Posterior cingulate gyrus (tissue), 11 donors: ENCODE results near the gene ARHGAP6.

Experiments used
- DNase-seq, 10 donors: peaks; one replicate each; pipeline versions ENCODE4 v3.0.0 to v3.0.0-alpha.2; 2020 to 2021; ENCODE audit warnings: mixed read lengths in 3 of 10
- intact Hi-C: fragments of 100-400 bp; cut with DNase I; formaldehyde crosslinking; loops from one replicate; pipeline ENCODE4 v1.15.1; 2023

The ARHGAP6 gene, protein sequence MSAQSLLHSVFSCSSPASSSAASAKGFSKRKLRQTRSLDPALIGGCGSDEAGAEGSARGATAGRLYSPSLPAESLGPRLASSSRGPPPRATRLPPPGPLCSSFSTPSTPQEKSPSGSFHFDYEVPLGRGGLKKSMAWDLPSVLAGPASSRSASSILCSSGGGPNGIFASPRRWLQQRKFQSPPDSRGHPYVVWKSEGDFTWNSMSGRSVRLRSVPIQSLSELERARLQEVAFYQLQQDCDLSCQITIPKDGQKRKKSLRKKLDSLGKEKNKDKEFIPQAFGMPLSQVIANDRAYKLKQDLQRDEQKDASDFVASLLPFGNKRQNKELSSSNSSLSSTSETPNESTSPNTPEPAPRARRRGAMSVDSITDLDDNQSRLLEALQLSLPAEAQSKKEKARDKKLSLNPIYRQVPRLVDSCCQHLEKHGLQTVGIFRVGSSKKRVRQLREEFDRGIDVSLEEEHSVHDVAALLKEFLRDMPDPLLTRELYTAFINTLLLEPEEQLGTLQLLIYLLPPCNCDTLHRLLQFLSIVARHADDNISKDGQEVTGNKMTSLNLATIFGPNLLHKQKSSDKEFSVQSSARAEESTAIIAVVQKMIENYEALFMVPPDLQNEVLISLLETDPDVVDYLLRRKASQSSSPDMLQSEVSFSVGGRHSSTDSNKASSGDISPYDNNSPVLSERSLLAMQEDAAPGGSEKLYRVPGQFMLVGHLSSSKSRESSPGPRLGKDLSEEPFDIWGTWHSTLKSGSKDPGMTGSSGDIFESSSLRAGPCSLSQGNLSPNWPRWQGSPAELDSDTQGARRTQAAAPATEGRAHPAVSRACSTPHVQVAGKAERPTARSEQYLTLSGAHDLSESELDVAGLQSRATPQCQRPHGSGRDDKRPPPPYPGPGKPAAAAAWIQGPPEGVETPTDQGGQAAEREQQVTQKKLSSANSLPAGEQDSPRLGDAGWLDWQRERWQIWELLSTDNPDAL (N-terminal part only)

DNA sequence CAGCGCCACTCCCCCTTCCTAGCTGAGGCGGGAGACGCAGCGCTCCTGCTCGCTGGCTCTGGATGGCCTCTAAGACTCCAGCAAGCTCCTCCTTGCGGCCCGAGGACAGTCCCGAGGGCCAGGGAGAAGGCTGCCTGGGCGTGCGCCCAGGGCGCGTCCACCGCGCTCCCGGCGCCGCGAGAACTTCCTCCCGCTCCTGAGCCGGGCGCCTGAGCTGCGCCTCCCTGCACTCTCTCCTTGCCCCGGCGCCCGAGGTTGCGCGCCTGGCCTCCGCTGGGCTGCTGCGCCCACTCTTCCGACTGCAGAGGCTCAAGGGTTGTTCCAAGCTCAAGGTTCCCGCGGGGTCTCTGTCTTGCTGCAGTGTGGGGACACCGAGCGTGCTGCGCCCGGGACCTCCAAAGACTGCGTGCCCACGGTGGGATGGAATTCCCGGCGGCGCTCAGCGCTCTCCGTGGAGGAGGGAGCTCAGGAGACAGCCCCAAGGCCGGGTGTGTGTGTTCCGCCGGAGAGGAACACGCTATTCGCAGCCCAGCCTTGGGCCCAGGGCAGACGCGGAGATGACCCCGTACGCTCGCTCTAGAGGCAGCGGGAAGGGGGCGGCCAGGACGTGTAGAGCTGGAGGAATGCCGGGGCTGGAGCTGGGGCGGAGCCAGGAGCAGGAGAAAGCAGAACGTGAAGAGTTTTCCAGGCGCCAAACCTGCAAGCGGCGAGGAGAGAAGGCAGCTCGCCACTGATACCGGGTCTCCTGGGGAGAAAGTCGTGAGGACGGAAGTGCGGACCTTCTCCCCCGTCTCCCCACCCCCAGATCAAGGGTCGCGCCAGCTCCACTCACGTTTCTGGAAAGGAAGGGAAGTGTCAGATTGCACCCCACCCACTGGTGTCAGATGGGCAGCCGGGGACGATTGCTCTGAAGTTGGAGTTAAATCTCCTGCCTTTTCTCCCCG, at the start of gene ARHGAP6:
Gene ARHGAP6, minus strand, starts transcription at position 753 of the 944 bp plus-strand sequence. CDS start 1,092 bp downstream, outside the sequence.
- DNase-seq: peak in 6 of 10 donors; percentile 2 to 85 (median 51)
- intact Hi-C loops: no loop called here

DNA sequence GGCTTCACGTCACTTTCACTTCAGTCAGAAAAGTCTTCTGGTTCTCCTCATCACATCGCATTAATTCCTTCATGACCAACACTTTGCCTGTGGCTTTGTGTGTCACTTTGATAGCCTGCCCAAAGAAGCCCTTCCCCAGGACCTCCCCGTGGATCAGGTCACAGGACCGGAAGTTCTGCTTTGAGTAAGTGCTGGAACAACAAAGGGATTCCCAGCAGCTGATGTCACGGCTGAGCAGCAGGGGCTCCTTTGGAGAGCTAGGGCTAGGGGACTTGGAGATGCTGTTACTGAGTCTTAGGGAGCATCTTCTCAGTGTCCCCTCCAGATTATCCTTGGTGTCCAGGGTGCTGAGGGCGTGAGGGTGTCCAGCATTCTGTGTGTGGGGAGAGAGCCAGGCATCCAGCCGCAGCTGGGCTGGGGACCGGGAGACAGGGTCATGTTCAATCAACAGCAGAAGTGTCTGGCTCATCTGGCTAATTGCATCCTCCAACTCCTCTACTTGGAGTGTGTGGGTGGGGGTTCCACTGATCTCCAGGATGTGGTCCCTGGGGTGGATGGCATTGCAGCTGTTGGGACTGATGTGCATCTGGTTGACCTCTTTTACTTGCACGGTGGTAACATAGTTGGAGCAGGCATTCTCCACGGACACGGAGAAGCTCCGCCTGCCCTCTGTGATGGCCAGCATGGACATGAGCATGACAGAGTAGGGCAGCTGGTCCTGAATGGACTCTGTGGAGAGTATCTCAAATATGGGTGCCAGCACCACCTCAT, 39.2 kb upstream of the ARHGAP6 start:
- DNase-seq: no peak
- intact Hi-C loops: no loop called here

DNA sequence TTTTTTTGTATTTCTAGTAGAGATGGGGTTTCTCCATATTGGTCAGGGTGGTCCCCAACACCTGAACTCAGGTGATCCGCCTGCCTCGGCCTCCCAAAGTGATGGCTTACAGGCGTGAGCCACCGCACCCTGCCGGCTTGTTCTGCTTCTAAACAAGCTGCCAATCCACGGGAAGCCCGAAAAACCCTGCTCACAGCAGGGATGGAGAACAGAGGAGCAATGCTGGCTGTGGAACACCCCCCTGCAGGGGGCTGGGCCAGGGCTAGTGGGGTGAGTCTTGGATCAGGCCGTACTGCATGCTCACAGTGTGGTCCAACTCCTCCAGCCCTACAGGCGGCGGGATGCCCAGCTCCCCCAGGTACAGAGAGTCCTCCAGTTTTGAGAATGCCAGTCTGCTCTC, 38.1 kb upstream of the ARHGAP6 start:
- intact Hi-C loops: no loop called here
- DNase-seq: no peak

DNA sequence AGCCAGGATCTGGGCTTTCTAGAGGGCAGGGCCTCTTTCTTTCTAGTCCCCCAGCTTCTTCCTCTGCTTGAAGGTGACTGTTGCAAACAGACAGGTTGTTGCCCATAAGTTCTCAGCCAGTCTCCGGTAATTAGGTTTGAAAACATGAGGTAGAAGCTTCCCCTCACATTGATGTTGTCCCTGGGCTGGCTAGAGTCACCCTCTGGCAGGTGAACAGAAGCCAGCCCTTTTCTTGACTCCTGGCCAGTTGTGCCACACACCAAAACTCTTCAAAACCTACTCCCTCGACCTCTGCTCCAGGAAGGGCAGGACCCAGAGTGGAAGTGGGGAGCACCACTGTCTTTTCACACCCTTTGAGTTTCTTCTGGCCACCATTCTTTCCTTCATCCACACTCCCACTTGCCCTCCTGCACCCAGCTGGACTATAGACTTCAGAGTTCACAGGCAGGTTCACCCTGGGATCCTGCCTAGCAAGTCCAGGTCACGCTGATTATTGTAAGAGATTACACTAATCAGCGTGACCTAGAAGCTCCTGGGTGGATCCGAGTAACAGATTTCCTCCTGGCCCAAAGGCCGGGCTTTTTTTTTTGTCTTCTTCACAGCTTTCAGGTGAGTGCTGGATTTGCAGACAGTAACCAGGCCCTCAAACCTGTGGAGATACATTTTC, 37.4 kb upstream of the ARHGAP6 start:
- intact Hi-C loops: no loop called here
- DNase-seq: no peak

DNA sequence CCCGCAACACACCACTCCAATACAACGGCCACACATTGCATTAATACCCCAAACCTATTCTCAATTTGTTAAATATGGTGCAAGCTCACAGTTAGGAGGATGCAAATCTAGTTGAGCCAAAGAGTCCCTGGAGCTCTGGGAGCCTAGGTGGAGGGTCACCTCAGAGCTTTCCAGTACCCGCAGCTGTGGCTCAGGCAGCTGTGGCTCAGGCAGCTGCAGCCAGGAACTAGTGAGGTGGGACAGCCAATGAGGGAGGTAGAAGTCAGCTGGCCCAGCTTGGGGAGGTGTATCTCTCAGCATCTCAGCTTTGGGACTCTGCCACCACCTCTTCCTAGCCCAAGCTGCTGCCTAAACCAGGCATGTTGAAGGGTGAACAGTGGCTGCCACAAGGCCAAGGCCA, 36.7 kb upstream of the ARHGAP6 start:
- intact Hi-C loops: no loop called here
- no peak for DNase-seq

DNA sequence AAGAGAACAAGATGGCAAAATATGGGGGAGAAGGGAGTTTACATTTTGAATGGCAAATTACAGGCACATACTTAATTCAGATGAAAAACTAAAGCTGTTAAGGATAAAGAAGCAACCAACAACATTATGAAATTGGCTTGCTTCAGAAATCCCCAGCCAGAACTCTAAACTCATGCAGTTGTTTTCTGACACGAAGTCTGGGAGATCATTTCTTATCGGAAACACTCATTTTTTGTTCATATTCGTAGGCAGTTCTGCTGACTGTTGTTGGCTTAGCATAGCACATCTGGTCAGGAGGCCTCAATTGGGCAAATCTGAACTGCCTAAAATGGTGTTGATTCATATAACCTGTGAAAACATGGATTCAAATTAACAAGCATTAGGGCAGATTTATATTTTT, 33.0 kb upstream of the ARHGAP6 start:
- DNase-seq: no peak
- intact Hi-C loops: no loop called here

DNA sequence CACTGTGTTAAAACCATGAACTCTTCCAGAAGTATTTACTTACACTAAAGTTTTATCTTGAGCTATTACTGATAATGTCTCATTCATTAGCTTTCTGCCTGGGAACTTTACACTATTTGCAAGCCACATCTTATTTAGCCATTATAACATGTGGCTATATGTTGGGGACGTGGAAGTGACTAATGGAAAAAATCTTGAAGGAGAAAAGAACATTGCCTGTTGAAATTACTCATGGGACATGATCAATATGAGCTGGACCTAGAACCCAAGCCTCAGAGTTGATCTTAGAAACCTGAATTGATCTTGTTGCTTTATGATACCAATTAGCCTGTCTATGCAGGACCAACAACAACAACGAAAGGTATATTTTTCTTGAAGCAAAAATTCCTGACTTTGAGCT, 22.5 kb upstream of the ARHGAP6 start:
- DNase-seq: no peak
- intact Hi-C loops: no loop called here

DNA sequence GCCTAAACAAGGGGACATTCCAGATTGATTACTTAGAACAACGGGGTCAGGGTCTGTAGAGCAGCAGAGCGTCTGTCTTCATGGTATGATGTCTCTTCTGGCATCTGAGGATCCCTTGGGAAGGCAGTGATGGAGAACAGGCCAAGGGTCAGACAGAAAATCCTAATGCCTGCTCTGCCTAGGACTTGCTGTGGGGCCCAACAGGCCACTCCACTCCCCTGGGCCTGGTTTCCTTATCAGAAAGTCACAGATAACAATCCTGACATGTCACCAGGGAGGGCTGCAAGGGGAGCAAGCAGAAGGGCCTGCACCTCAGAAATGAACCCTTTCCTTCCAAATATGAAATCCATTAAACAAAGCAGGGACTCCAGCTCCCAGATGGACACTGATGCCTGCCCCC, 21.4 kb upstream of the ARHGAP6 start:
- intact Hi-C loops: no loop called here
- no peak for DNase-seq

DNA sequence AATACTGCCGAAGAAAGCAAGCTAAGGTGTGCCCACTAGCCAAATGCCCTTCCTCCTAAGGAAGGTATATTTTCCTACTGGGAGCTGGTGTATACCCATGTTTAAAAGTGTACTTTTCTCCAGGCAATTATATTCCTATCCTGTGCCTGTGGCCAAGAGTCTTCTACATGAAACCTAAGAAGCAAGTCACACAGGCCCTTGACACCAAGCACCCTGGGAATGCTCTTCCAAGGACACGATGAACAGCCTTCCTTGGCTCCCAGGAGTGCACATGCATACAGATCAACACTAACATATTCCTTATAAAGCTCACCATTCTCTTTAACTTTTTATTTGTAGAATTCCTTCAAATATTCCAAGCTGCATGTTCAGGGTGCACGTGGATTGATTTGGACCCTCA, 17.3 kb upstream of the ARHGAP6 start:
- intact Hi-C loops: no loop called here
- no peak for DNase-seq

DNA sequence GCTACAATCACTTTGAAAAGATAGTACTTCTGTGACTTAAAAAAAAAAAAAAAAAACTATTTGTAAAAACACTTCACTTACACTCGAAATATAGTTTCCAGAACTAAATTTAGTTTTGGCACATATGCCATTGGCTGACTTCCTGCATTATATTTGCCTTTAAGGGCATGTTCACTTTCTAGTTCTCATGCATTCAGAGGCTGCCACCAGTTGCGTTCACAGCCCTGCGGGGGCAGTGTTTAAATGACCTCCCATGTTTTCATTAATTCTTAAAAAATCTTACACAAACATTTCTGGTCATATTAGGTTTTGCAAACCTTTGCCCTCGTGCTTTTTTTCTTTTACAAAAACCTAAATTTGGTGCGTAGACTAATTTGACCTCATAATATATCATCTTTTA, 12.4 kb upstream of the ARHGAP6 start:
- intact Hi-C loops: no loop called here
- DNase-seq: no peak

DNA sequence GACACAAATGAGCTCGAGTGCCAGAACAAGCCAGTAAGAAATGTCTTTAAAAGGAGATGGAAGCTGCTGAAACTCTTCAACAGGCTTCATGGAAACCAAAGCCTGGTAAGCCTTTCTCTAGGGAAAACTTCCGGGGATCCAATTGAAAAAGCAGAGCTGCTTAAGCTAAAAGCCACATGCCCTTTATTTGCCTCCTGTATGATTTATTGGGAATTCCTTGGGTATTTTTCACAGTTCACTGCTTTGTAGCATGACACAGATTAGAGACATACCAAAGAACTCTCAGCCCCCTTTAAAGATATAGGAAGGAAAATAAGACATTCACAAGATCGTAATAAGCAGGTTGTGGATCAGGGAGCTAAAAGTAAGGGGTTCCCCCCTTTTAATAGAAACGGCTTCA, 6.5 kb upstream of the ARHGAP6 start:
- no peak for DNase-seq
- intact Hi-C loops: no loop called here

DNA sequence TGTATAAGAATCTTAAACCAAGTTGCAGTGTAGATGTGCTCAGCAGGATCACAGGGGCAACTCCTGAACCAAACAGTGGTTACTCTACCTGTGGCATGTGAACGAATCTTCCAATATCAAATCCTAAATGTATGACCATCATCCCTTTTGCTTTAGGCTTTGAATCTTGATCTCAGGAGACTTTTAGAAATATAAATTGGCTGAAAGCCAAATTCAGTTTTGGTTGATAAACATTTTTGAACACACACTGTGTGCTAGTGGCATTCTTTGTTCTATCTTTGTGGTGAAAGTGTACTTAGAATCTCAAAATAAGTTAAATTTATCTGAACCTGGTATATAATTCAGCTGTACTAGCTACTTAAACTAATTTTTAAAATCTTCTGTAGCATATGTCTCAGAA, 4.6 kb upstream of the ARHGAP6 start:
- intact Hi-C loops: no loop called here

DNA sequence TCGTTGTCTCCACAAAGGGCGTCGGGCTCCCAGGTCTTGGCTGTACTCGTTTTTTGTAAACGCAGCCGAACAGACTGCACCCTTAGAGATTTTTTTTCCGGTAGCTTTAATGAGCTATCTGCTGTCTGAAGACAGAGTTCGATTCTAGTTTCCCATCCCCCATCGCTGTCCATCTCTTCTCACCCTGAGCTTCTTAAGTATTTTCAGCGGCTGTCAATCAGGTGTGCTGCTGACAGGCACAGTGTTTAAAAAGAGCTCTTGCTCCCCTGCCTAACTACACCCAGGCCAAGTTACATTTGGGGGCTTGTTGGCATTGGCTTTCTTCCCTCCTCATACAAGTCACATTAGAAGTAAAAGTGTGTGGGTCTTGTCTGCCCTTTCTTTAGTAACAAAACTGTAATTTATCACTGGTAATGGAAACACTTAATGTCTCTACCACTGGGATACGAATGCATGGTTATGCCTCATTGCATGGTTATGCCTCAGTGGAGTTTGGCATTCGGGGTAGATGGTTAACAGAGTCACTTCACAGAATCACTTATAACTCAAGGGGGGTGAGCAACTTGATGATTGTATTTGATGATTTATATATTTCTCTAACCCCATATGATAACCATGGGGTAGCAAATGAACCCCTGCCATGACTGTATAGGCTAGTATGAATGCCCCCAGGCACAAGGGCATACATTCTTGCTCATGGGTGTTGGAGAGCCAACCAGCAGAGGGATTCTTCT, 1.4 kb upstream of the ARHGAP6 start:
- intact Hi-C loops: no loop called here
- no peak for DNase-seq

More for the DNA sequence above, 4.6 kb upstream of the ARHGAP6 start:
- no peak for DNase-seq

DNA sequence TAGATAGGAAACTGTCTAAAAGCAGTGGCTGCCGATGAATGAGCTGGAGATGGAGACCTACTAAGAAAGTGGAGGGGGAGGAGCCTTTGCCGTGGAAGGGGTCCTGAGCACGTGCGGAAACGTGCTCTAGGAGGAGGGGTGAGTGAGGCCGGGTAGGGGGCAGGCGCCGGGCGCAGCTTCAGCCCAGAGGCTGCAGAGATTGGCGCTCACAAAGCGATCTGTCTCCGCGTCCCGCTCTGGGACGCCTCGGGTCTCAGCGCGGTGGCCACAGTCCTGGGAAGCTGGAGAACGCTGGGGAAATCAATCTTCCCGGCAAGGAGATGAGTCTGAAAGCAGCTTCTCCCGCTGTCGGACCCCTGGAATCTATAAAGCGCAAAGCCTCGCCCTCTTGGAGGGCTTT, 444 bp upstream of the ARHGAP6 start:
- intact Hi-C loops: no loop called here
- no peak for DNase-seq

DNA sequence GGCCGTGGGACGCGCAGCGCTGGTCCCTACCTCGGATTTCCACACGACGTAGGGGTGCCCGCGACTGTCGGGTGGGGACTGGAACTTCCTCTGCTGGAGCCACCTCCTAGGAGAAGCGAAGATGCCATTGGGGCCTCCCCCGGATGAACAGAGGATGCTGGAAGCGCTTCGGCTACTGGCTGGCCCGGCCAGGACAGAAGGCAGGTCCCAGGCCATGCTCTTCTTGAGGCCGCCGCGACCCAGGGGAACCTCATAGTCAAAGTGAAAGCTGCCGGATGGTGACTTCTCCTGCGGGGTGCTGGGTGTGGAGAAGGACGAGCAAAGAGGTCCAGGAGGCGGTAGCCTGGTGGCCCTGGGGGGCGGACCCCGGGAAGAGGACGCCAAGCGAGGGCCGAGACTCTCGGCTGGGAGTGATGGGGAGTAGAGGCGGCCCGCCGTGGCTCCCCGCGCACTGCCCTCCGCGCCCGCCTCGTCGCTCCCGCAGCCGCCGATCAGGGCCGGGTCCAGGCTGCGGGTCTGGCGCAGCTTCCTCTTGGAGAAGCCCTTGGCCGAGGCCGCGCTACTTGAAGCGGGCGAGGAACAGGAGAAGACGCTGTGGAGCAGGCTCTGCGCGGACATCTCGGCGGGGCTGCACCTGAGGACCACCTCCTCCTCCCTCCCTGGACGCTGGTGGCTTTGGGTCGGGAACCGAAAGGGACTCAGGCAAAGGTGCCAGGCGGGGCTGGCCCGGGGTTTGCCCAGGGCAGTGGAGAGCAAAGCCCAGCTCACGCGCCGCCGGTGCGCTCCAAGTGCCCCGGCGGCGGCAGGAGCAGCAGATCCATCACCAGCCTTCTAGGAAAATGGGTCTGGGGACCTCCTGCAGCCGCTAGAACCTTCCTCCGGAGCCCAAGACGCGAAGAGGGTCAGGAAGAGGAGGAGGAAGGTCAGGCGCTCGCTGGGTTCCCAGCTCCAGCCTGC, 1.2 kb downstream of the ARHGAP6 start:
- DNase-seq: peak in 4 of 10 donors; percentile 14 to 81 (median 70)
- intact Hi-C loops: no loop called here

DNA sequence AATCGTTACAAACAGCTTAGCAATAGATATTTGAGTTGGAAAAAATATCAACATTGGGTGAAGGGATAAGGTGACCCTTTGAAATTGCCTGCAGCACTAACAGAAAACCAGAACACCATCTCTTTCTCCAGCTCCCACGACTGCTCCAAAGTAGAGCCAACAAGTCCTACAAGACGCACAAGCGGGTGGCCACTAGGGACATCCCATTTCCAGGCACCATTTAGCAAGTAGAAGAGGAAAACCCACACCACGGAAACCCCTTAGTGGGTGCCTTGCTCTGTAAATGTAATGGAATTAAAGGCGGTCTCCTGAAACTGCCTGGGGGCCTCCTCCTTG, 1.9 kb downstream of the ARHGAP6 start:
- DNase-seq: no peak
- intact Hi-C loops: no loop called here

DNA sequence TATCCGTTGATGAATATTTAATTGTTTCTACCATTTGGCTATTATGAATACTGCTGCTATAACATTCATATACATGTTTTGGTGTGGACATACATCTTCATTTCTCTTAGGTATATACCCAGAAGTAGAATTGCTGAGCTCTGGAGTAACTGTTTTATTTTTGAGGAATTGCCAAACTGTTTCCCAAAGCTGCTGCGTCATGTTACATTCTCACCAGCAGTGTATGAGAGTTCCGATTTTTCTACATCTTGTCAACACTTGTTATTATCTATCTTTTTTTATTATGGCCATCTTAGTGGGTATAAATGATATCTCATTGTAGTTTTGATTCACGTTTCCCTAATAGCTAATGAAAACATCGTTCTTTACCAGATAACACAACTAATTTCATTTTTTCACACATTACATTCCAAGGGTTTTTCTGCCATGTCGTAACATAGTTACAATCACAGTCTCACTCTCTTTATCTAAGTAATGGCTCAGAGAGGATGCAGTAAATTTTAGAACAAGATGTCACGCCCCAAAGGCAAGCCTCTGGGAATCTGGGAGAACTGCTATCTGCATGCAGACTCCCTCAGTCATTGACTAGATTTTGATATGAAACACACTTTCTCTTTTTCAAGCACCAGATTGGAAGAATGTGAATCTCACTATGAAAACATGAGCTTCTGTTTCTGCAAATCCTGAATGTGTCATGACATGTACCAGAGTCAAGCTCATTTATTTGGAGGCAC, 10.3 kb downstream of the ARHGAP6 start:
- intact Hi-C loops: no loop called here
- no peak for DNase-seq
